HG02798 (cell line): ENCODE data around the gene GNB1L.

Experiments
- ATAC-seq: cut with Tn5 transposase; IDR thresholded peaks from one replicate; pipeline ENCODE4 v1.9.1; 2021; ENCODE audit warnings: mild to moderate bottlenecking; ENCODE audit not compliant: unreplicated experiment, poor library complexity

Gene GNB1L

GRCh38 chr22:19757985-19758895 is 96.4 kb downstream of the GNB1L start:
- ATAC-seq, result no peak

GRCh38 chr22:19757140-19757984 is 97.3 kb downstream of the GNB1L start:
- no peak for ATAC-seq

DNA sequence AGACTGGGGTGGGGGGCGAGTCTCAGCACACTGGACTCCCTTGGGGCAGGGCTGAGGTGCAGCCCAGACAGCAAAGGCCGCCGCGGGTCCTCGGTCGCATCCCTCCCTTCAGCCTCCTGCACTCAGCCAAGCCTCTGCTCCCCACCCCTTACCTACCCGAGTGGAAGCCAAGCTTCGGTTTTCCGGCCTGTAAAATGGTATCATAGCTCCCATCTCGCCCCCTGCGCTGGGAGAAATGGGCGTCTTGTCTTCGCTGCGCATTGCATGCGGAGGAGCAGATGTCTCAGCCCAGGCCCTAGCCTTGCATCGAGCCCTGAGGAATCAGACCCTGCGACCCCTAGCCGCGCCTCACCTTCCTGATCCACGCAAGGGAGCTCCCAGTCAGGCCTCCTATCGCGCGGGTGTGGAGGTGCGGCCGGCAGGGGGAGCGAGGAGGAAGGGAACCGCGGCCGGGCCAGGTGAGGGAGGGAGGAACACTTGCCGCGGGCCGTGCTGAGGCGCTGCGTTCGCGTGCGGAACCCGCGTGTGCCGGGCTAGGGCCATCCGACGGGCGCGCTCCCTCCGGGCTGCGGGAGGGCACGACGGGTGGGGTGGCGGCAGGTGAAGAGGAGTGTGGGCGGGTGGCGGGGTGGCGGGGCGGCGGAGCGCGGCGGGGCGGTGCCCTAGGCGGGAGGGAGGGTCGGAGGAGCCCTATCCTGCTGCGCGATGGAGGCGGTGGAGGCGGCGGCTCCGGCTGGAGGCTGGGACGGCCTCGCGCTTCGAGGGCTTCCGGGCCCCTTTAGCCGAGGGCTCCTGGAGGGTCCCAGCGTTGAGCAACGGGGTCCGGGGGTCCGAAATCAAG is 98.2 kb downstream of the GNB1L start:
- ATAC-seq, result no peak

GRCh38 chr22:19755722-19756287 is 98.9 kb downstream of the GNB1L start:
- no peak for ATAC-seq

DNA sequence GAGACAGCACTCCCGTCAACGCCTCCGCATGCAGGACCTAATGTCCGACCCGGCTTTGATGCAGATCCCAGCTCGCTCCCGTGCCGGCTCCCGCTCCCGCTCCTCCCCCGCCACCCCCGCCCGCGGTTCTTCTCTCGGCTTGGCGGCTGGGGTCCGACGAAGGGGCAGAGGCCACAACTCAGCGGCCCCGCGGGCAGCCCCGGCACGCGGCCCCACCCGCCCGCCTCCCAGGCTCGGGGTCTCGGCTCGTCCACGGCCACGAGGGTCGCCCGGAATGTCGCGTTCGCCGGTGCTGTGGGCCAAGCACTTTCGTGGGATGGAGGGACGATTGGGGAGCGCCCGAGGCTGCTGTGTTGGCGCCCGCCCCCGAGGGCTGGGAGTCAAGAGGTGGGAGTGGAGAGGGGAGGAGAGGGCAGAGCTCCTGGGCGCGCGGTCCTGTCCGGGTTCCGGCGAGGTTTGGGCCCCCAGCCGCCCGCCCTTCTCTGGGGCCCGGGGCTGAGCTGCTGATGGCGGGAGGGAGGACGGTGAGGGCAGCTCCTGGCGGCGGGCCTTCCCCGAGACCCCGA is 99.4 kb downstream of the GNB1L start:
- ATAC-seq, result no peak

DNA sequence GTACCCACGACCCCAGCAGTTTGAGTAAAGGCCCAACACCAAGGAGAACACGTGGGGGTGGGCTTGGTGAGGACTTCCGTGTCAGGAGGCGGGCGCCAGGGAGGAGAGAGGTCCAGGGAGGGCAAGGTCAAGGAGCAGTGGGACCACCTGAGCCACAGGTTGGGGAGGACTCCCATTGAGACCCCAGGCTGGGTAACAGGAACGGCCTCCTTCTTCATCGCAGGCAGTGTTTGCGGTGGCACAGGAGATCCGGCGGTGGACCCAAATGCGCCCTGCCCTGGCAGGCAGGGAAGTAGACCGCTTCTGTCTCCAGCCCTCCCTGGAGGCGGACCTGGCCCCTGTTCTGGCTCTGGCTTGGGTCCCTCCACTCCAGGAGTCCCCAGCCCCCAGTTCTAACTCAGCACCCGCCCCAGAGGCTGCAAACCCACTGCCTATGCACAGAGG is 100.0 kb downstream of the GNB1L start:
- no peak for ATAC-seq

GRCh38 chr22:19753996-19754700 is 100.5 kb downstream of the GNB1L start:
- no peak for ATAC-seq

DNA sequence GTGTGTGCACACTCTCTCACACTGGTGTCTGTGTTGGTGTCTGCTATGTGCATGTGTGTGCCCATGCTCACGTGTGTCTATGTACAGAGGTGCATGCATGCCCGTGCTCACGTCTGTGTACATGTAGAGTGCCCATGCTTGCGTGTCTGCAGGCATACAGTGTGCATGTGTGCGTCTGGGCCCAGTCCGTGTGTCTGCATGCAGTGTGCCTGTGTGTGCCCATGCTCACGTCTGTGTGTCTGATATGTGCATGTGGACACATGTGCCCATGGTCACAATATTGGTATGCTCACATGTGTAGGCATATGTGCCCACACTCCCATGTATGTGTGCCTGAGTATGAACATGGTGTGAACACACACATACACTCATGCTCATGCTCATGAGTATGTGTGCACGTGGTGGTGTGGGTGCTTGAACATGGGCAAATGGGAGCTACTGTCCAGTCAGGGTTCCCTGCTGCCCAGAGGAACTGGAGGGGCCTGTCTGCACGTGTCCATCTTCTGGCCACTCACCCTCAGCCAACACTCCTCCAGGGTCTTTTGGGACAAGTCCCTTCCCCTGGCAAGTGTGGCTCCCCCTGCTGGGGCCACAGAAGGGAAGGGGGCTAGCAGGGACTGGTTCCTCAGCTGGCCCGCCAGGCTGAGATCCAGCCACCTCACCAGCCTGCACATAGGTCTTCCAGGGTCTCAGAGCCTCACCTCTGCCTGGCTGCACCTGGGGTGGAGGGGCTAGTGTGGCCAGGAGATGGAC is 101.4 kb downstream of the GNB1L start:
- no peak for ATAC-seq

GRCh38 chr22:19751497-19752245 is 103.0 kb downstream of the GNB1L start:
- ATAC-seq, result no peak

DNA sequence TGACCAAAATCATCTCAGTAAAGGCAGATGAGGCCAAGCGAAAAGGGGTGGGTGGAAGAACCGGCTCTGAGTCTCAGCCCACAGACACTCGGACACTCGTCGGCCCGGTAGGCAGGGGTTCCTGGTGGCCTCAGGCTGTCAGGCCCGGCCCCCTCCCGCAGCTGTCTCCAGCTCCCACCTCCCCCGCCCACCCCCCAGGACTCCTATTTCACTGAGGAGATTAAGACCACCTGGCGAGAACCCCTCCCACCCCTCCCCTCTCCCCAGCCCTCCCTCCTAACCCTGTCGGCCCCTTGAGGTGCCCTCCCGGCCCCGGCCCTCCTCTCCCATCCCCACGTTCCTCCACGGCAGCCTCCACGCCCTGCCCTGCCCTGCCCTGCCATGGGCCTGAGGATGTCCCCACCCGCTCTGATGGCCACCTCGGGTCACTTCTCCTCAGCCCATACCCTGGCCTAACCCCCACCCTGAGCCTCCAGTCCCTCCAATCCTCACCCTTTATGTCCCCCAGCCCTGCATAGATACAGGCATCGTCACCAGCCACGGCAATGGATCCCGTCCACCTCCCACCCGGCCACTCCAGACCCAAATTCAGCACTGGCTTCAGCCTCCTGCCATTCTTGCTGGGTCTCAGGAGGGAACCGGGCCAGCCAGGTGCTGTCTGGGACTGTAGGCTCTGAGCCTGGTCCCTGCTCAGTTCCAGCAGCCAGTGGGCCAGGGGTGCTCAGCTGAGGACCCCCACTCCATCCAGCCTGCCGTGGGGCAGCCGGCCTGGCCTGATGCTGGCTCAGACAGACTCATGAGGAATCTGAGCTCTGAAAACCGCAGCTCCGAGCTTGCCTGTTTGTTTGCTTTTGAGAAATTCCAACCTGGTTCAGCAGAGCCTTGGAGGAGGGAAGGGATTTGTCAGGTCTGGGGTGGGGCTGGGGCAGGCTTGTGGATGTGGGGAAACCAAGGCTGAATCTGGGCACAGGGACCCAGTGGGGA is 103.9 kb downstream of the GNB1L start:
- ATAC-seq, result no peak

GRCh38 chr22:19749876-19750275 is 104.8 kb downstream of the GNB1L start:
- no peak for ATAC-seq

DNA sequence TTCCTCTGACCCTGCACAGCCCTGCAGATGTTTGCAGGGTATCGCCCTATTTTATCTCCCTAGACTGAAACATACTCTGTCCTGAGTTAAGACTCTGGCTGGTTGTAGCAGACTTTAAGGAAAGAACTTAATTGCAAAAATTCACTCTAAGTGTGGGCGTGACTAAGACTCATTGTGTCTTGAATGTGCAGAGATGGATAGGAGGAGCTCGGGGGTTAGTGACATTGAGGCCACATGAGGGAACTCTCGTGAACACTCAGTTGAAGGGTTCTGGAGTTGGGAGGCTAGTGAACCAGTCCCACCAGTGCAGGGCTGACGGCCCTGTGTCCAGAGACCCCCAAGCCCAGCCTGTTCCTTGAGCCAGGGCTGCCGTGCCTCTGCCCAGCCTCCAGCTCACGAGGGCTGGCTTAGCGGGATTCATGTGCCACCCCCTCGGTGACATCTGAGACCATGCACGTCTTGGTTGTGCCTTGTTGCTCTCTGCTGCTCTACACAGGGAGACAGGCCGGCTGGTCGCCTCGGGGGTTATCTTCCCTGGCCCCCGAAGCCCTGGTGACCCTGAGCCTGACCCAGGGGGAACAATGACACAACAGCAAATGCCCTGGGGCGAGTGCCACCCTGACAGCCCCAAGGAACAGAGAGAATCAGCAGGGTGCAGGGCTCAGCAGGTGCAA is 105.5 kb downstream of the GNB1L start:
- ATAC-seq, result no peak

DNA sequence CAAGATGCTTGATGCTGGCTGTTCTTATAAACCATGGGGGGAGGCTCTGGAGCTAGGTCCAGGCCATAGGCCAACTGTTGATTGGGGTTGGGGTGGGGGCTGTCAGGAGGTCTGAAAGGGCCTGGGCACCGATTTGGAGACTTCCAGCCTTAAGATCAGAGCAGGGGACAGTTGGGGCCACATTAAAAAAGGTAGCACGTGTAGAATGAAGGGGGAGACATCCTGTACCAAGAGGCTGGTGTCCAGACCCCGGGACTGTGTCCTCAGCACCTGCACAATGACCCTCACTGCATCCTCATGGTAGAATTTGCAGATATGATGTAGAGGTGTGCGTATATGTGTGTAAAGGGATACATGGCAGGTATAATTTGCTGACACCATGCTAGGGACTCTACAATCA is 106.5 kb downstream of the GNB1L start:
- ATAC-seq, result no peak

GRCh38 chr22:19747551-19747950 is 107.1 kb downstream of the GNB1L start:
- ATAC-seq, result no peak

GRCh38 chr22:19746726-19747125 is 107.9 kb downstream of the GNB1L start:
- no peak for ATAC-seq
